Measurements from ENCODE around the gene CTNNA2. TPM values are rescaled to one million over a fixed set of nuclear protein-coding genes. Genes with fewer than 3 reads are reported as not detected.

CTNNA2 gene
- total RNA-seq, 1 experiment from 2014 or later = 0.54 TPM

DNA sequence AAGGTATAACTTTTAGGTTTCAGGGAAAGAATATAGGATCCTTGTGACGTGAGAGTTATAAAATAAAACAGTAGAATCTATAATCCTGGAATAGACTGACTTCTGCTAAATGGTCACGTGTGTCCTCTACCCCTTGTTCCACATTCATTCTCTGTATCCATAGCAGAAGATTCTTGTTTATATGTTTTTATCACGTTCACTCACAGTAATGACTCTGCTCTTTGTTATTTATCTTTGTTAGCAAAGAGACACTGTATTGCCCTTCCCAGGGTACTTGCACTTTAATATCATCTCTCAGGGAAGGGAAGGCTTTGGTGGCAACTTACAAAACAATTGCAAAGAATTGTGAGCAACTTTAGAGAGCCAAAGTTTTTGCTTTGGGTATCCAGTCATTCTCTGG is 997.9 kb downstream of the CTNNA2 start:
- Histone ChIP-seq H3K9me3 (ENCODE audit: control insufficient read depth, insufficient read depth, low read depth, low read length) (no peaks in the 10 kb centered on the region), H3K27ac (ENCODE audit: low read length) (no peak overlapping the region), H3K27me3 (ENCODE audit: control insufficient read depth, insufficient read depth, low read length) (no peaks in the 10 kb centered on the region), H3K36me3 (ENCODE audit: control insufficient read depth, insufficient read depth, low read length) (no peaks in the 10 kb centered on the region), H3K4me1 (ENCODE audit: control insufficient read depth, insufficient read depth, low read length) (no peaks in the 10 kb centered on the region), H3K4me3 (ENCODE audit: low read depth in 2 of 2, low read length in 2 of 2) (no peak overlapping the region)
- TF ChIP-seq SIN3A (IDR thresholded peaks at IDR 0.05; ENCODE audit: borderline replicate concordance, insufficient read depth, low read depth, low read length) (no peak), POLR2AphosphoS5 (IDR thresholded peaks at IDR 0.05; ENCODE audit: low read depth, low read length) (no peak), TCF7L2 (IDR thresholded peaks at IDR 0.05; ENCODE audit: low read depth, low read length) (no peak)
- TF ChIP-seq, protein P1, sequence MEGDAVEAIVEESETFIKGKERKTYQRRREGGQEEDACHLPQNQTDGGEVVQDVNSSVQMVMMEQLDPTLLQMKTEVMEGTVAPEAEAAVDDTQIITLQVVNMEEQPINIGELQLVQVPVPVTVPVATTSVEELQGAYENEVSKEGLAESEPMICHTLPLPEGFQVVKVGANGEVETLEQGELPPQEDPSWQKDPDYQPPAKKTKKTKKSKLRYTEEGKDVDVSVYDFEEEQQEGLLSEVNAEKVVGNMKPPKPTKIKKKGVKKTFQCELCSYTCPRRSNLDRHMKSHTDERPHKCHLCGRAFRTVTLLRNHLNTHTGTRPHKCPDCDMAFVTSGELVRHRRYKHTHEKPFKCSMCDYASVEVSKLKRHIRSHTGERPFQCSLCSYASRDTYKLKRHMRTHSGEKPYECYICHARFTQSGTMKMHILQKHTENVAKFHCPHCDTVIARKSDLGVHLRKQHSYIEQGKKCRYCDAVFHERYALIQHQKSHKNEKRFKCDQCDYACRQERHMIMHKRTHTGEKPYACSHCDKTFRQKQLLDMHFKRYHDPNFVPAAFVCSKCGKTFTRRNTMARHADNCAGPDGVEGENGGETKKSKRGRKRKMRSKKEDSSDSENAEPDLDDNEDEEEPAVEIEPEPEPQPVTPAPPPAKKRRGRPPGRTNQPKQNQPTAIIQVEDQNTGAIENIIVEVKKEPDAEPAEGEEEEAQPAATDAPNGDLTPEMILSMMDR (IDR thresholded peaks at IDR 0.05) = no peak
- TF ChIP-seq, protein P2, sequence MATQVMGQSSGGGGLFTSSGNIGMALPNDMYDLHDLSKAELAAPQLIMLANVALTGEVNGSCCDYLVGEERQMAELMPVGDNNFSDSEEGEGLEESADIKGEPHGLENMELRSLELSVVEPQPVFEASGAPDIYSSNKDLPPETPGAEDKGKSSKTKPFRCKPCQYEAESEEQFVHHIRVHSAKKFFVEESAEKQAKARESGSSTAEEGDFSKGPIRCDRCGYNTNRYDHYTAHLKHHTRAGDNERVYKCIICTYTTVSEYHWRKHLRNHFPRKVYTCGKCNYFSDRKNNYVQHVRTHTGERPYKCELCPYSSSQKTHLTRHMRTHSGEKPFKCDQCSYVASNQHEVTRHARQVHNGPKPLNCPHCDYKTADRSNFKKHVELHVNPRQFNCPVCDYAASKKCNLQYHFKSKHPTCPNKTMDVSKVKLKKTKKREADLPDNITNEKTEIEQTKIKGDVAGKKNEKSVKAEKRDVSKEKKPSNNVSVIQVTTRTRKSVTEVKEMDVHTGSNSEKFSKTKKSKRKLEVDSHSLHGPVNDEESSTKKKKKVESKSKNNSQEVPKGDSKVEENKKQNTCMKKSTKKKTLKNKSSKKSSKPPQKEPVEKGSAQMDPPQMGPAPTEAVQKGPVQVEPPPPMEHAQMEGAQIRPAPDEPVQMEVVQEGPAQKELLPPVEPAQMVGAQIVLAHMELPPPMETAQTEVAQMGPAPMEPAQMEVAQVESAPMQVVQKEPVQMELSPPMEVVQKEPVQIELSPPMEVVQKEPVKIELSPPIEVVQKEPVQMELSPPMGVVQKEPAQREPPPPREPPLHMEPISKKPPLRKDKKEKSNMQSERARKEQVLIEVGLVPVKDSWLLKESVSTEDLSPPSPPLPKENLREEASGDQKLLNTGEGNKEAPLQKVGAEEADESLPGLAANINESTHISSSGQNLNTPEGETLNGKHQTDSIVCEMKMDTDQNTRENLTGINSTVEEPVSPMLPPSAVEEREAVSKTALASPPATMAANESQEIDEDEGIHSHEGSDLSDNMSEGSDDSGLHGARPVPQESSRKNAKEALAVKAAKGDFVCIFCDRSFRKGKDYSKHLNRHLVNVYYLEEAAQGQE (IDR thresholded peaks at IDR 0.05; ENCODE audit: insufficient read depth in 1 of 2, low read depth in 2 of 2, low read length in 1 of 2) = no peak
- no peak for ATAC-seq
- in situ Hi-C loops (cut with HindIII; ENCODE audit: low pct_unique_long_range_greater_than_20kb, low sequenced_read_pairs) = no loop called here
- no TSS peak for BruUV-seq (replicated peaks)
- POLR2A ChIA-PET = no interaction called here
- DNase-seq (ENCODE audit: low read depth, low spot score) = no peak
- CTCF ChIA-PET = no interaction called here
- intact Hi-C loops (cut with micrococcal nuclease; ENCODE audit: unreplicated experiment) = no loop called here

DNA sequence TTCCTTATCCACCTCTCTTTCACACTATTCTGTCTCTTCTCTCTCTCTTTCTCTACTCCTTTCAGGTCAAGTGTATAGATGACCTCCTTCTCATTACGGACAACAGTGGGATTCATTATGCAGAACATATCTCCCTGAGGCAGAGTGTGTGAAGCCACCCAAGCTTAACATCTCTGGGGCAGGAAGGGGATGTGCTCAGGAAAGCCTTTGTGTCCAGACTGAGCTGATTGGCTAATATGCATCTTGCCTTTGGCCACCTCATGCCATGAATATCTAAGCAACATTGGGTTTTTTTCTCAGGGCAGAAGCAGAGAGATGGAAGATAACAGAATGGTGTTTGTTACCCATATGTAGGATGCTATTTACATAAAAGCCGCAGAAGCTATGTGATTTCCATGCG is 1003.1 kb downstream of the CTNNA2 start:
- ATAC-seq = no peak
- no TSS peak for BruUV-seq (replicated peaks)
- POLR2A ChIA-PET = no interaction called here
- in situ Hi-C loops (cut with HindIII; ENCODE audit: low pct_unique_long_range_greater_than_20kb, low sequenced_read_pairs) (no loop called here), intact Hi-C loops (cut with micrococcal nuclease; ENCODE audit: unreplicated experiment) (no loop called here)
- no peaks in the 10 kb centered on the region for H3K36me3 ChIP-seq (ENCODE audit: control insufficient read depth, insufficient read depth, low read length)
- TF ChIP-seq POLR2AphosphoS5 (IDR thresholded peaks at IDR 0.05; ENCODE audit: low read depth, low read length) = no peak
- no peak for TF ChIP-seq SIN3A (IDR thresholded peaks at IDR 0.05; ENCODE audit: borderline replicate concordance, insufficient read depth, low read depth, low read length)
- TF ChIP-seq, protein P2 (IDR thresholded peaks at IDR 0.05; ENCODE audit: insufficient read depth in 1 of 2, low read depth in 2 of 2, low read length in 1 of 2) = no peak
- TF ChIP-seq, protein P1 (IDR thresholded peaks at IDR 0.05) = no peak
- no peak for TF ChIP-seq TCF7L2 (IDR thresholded peaks at IDR 0.05; ENCODE audit: low read depth, low read length)
- H3K4me1 ChIP-seq (ENCODE audit: control insufficient read depth, insufficient read depth, low read length) = no peaks in the 10 kb centered on the region
- H3K27me3 ChIP-seq (ENCODE audit: control insufficient read depth, insufficient read depth, low read length) = no peaks in the 10 kb centered on the region
- CTCF ChIA-PET = no interaction called here
- no peak overlapping the region for H3K4me3 ChIP-seq (ENCODE audit: low read depth in 2 of 2, low read length in 2 of 2)
- H3K27ac ChIP-seq (ENCODE audit: low read length) = no peak overlapping the region
- no peaks in the 10 kb centered on the region for H3K9me3 ChIP-seq (ENCODE audit: control insufficient read depth, insufficient read depth, low read depth, low read length)
- no peak for DNase-seq (ENCODE audit: low read depth, low spot score)

Measured in Panc1 (cell line).